SK-N-MC (cell line): ENCODE measurements around the gene RXFP4.

Experiments used
- DNase-seq: peaks from one replicate; pipeline ENCODE4 v3.0.0-alpha.2; 2011; ENCODE audit warnings: low read depth, low spot score
- H3K27ac ChIP-seq: fragments of 200-600 bp; sonication (generic); 2 replicates; pipeline ENCODE4 v1.5.1; 2016; ENCODE audit warnings: mixed run types
- H3K36me3 ChIP-seq: fragments of 200-600 bp; sonication (generic); 2 replicates; pipeline ENCODE4 v1.6.1; 2017; ENCODE audit warnings: antibody characterized with exemption, low read length, mixed read lengths; ENCODE audit not compliant: insufficient read depth
- H3K4me3 ChIP-seq: fragments of 200-600 bp; sonication (generic); 2 replicates; pipeline ENCODE4 v1.5.1; 2016
- H3K9ac ChIP-seq: fragments of 200-600 bp; sonication (generic); 2 replicates; pipeline ENCODE4 v1.8.0; 2017; ENCODE audit warnings: mixed run types, mixed read lengths; ENCODE audit not compliant: insufficient read length
- H3K9me3 ChIP-seq: fragments of 200-600 bp; sonication (generic); 2 replicates; pipeline ENCODE4 v1.6.1; 2017; ENCODE audit warnings: low read depth, mild to moderate bottlenecking, antibody characterized with exemption, low read length, moderate library complexity, mixed read lengths
- EZH2 ChIP-seq: fragments of 200-600 bp; sonication (generic); IDR thresholded peaks from one replicate; pipeline ENCODE4 v1.6.1; 2017; ENCODE audit warnings: antibody characterized with exemption
- FOXP2 ChIP-seq: optimal IDR thresholded peaks from 2 replicates; pipeline ENCODE3; 2011; ENCODE audit warnings: mild to moderate bottlenecking, moderate library complexity; ENCODE audit not compliant: insufficient read depth; ENCODE audit errors: extremely low read length, control extremely low read depth
- POLR2AphosphoS5 ChIP-seq: IDR thresholded peaks from 2 replicates; pipeline ENCODE4 v1.6.1; 2012; ENCODE audit warnings: mild to moderate bottlenecking, low read depth, low read length, borderline replicate concordance

The RXFP4 gene

DNA sequence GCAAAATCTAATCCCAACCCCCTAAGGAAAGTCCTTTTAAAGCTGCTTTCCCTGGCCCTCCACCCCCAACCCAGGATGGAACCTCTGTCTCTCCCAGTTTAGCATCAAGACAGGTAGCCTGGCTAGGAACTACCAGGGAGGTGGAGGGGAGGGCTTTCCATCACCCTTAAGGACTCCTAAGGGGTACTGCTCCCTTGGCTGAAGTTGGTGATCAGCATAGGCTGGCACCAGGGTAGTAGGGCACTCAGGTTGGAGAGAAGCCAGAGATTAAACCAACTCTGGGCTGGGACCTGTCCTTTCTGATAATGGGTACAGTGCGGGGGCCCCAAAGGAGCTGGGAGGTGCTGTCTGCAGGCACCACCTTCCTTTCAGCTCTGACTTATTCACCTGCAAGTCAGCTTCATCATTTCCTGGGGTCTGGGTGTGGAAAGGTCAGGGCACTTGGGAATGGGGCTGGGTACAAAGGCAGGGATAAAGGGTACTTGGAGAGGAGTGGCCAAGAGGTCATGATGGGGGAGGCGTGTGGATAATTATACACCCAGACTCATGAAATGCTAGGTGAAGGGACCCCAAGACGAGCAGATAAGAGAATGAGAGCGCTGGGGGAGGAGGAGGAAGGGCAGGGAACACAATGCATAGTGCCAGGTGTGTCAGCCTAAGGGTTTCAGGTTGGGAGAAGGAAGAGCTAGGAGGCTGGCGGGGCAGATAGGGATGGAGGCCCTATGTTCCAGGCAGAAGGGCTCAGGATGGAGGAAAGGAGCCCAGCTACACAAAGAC, 35.7 kb downstream of the RXFP4 start:
- peak overlapping the region; percentile 93 for H3K4me3 ChIP-seq
- H3K27ac ChIP-seq = peak overlapping the region; percentile 89
- no peak for TF ChIP-seq EZH2
- no peak for TF ChIP-seq FOXP2
- no peak for TF ChIP-seq POLR2AphosphoS5
- H3K9me3 ChIP-seq = no peaks in the 10 kb centered on the region
- peaks cover 34% of the 10 kb centered on the region for H3K36me3 ChIP-seq
- peak overlapping the region; percentile 92 for H3K9ac ChIP-seq
- no peak for DNase-seq

DNA sequence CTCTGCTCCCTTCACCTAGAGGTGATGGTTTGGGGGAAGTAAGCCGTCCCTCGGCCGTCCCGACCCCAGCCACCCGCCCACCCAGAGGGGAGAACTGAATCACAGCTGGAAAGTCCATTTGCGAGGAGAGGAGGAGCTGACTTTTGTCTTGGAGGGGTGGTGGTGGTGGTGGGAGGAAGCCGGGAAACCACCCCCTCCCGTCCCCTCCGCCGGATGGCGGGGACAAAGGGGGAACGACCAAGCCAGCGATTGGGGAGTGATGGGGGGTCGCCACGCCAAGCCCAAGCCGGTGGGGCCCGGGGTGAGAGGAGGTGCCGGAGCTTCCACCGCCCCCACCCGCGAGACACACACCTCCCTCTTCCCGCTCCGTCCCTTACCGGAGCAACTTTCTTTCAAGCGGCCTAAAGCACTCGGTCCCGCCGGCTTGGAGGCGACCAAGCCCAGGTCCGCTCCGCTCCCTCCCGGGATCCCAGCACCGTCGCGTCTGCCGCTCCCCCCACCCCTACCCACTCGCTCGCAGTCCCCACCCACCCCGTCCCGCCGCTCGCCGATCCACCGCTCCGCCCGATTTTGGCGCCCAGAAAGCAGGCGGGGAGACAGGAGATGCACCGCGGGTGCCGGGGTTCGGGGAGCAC, 36.4 kb downstream of the RXFP4 start:
- Histone ChIP-seq H3K4me3 (peak overlapping the region; percentile 93), H3K36me3 (peaks cover 27% of the 10 kb centered on the region), H3K9ac (peak overlapping the region; percentile 92), H3K27ac (peak overlapping the region; percentile 89), H3K9me3 (no peaks in the 10 kb centered on the region)
- TF ChIP-seq POLR2AphosphoS5 (no peak), EZH2 (no peak), FOXP2 (no peak)
- DNase-seq = no peak

DNA sequence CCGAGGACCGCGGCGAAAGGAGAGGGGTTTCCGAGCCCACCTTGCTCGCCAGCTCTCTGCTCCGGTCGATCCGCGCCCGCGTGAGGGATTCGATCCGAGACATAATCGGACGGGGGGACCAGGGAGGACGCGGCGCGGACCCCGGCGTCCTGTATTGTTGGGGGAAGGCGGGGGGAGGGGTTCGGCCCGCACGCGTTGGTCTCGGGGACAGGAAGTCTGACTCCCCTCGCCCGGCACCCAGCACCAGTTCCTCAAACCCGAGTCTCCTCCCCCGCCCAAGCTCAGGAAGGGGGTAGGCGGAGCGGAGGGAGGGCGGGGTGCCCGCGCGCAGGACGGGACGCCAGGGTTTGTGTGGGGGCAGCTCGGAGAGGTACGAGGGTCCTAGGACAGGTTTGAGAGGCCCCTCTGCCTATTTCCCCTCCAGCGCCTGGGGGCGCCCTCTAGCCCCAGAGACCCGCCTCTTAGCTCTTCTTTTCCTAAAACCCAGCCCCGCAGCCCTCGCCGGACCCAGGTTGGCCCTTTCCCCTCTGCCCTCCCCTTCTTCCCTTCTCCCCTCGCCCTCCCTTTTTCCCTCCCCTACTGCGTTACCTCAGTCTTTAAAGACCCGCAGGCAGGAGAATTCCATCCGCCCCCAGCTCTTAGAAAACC, 37.0 kb downstream of the RXFP4 start, which contains the start of gene ARHGEF2:
TSS of gene ARHGEF2 (minus strand) at position 223 of the 648 bp plus-strand sequence. CDS start at position 103, 120 bp downstream.
- peak within 1 kb of the TSS; percentile 89 for H3K27ac ChIP-seq
- TF ChIP-seq EZH2 = no peak
- no peak for TF ChIP-seq FOXP2
- TF ChIP-seq POLR2AphosphoS5 = peak; percentile 83
- no peaks in the 10 kb centered on the region for H3K9me3 ChIP-seq
- H3K4me3 ChIP-seq = peak within 1 kb of the TSS; percentile 93
- peak within 1 kb of the TSS; percentile 92 for H3K9ac ChIP-seq
- no peak for DNase-seq
- H3K36me3 ChIP-seq = peaks cover 22% of the 10 kb centered on the region

DNA sequence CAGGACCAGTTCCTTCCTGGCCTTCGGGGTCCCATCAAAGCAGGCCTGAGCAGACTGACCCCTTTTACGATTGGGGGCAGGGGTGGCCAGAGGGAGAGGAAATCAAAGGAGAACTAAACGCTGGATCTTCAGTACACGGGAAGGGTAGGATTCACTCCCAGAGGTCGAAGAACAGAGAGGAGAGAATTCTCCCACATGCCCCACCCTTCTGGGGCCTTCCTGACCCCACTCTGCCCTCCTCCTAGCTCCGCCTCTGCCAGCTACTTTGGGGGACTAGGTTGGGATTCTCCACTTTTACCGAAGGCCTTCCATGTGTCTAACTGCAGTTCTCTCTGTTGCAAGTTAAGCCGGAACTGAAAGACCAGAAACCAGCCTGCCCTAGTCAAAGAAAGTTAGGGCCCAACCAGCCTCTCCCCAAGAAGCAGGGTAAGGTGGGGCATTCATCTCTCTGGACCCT, 37.6 kb downstream of the RXFP4 start:
- TF ChIP-seq POLR2AphosphoS5 (no peak), FOXP2 (no peak), EZH2 (no peak)
- DNase-seq = no peak
- H3K36me3 ChIP-seq = peaks cover 21% of the 10 kb centered on the region
- H3K9me3 ChIP-seq = no peaks in the 10 kb centered on the region
- peak overlapping the region; percentile 89 for H3K27ac ChIP-seq
- H3K4me3 ChIP-seq = peak overlapping the region; percentile 93
- H3K9ac ChIP-seq = peak overlapping the region; percentile 92

DNA sequence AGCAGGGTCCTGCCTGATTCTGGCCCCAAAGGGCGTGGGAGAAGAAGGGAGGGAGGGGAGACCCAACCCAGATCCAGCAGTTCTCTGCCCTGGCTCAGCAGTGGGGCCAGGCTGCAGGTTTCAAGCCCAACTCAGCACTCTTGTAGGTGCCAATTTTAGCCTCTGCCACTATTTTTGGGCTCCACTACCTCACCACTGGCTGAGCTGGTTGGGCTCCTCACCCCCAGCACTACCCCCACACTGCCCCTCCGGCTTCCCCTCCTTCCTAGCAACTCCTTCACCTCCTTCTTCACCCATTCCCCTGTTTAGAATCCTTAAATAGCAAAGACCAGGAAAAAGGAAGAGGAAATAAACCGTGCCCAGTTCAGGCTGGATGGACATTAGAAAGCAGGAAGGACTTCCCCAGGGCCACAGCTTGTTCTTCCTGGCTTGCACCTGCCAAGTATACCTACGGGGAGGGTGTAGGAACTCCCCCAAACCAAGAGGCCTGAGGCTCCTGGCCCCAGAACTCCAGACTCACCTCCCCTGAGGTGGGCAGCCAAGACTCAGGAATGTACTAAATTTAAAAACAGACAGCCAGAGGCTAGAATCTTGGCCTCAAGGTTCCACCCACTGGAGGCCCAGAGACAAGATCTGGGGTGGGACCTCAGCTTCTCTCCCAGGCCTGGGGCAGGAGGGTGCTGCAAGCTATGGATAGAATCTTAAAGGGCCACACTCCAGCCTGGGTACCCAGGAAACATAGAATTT, 38.3 kb downstream of the RXFP4 start:
- no peak for DNase-seq
- H3K9me3 ChIP-seq = no peaks in the 10 kb centered on the region
- H3K4me3 ChIP-seq = peak overlapping the region; percentile 93
- H3K36me3 ChIP-seq = peaks cover 14% of the 10 kb centered on the region; the same call in 1 of the 2 replicates
- H3K27ac ChIP-seq = peak overlapping the region; percentile 89
- H3K9ac ChIP-seq = peak overlapping the region; percentile 92
- TF ChIP-seq POLR2AphosphoS5 (no peak), EZH2 (no peak), FOXP2 (no peak)

DNA sequence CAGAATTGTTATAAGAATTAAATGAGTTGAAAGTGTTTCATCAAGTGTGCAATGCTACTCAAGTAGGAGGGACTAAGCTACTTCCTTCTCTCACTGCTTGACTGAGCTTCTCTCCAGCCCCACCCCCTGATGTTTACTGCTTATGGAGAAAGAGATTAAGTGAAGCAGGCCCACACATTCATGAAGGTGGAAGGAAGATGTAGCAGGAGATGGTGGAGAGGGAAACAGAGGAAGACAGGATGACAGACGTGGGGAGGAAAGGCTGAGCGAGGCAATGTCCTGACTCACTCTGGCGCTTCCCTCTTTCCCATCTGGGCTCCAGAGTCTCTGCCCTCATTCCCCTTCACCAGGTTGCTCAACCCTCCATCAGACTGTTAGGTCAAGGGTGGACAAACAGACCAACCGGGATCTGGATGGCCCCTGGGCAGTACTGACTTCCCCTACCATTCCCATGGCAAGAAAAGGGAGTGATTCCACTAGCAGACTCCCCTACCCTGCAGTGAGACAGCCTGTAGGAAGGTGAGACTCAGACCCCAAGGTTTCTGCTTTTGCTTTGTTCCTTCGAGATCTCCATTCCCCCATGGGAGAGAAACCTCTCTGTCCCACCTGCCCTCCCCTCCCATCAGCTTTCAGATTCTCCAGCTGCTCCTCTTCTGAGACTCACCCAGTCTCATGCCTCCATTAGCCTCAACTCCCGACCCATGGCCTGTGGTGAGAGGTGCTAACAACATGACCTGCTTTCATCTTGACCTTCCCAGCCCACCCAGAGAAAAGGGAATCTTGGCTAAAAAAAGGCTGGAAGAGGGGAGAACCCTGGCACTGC, 40.0 kb downstream of the RXFP4 start:
- no peak for DNase-seq
- Histone ChIP-seq H3K9ac (peak overlapping the region; percentile 81), H3K27ac (peak overlapping the region; percentile 95), H3K4me3 (peak overlapping the region; percentile 93), H3K36me3 (peaks cover 4% of the 10 kb centered on the region; the same call in 1 of the 2 replicates), H3K9me3 (no peaks in the 10 kb centered on the region)
- TF ChIP-seq FOXP2 = no peak
- no peak for TF ChIP-seq EZH2
- no peak for TF ChIP-seq POLR2AphosphoS5

DNA sequence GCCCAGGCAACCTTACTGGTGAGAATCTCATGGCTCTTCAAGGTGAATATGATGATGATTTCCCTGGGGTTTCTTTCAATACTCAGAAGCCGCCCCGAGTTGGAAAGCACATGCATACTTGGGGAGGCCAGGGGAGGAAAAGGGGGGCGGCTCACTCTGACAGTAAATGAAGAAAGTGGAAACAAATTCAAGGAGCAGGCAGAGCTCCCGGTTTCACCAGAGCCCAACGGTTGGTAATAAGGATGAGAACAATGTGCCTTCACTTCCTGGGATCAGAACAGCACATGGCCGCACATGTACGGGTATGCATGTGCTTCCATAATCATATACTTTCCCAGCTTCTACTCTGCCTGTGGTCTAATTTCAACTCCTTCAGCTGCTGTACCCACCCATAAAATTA, 40.7 kb downstream of the RXFP4 start:
- no peak for DNase-seq
- Histone ChIP-seq H3K9me3 (no peaks in the 10 kb centered on the region), H3K27ac (peak overlapping the region; percentile 95), H3K4me3 (peak overlapping the region; percentile 93), H3K36me3 (peaks cover 4% of the 10 kb centered on the region; the same call in 1 of the 2 replicates), H3K9ac (peak overlapping the region; percentile 81)
- TF ChIP-seq POLR2AphosphoS5 (no peak), EZH2 (no peak), FOXP2 (no peak)
